Esophagus (tissue), 2 donors: ENCODE results near the gene SCNN1A. TPM values are rescaled to one million over a fixed set of nuclear protein-coding genes. Genes with fewer than 3 reads are reported as not detected.

Experiments
- H3K27ac ChIP-seq, 2 donors: one replicate each; pipeline ENCODE4 v1.5.1; 2013; ENCODE audit warnings: low read depth in 2 of 2, mild to moderate bottlenecking in 2 of 2, inconsistent platforms in 1 of 2, low read length in 1 of 2, moderate library complexity in 1 of 2
- H3K27me3 ChIP-seq, 2 donors: one replicate each; pipeline ENCODE4 v1.6.1; 2013; ENCODE audit warnings: low read length in 2 of 2, control low read depth in 1 of 2, mild to moderate bottlenecking in 1 of 2; ENCODE audit not compliant: insufficient read depth in 2 of 2, control insufficient read depth in 1 of 2
- H3K36me3 ChIP-seq, 2 donors: one replicate each; pipeline ENCODE4 v1.6.1; 2013; ENCODE audit warnings: low read length in 1 of 2; ENCODE audit not compliant: control insufficient read depth in 2 of 2, insufficient read depth in 2 of 2
- H3K4me1 ChIP-seq, 2 donors: one replicate each; pipeline ENCODE4 v1.6.1; 2013; ENCODE audit warnings: low read length in 1 of 2; ENCODE audit not compliant: control insufficient read depth in 2 of 2, insufficient read depth in 2 of 2
- H3K4me3 ChIP-seq, 2 donors: one replicate each; pipeline ENCODE4 v1.5.1; 2013; ENCODE audit warnings: low read length in 2 of 2, mild to moderate bottlenecking in 2 of 2, low read depth in 1 of 2, moderate library complexity in 1 of 2
- H3K9me3 ChIP-seq, 2 donors: one replicate each; pipeline ENCODE4 v1.6.1; 2013; ENCODE audit warnings: mild to moderate bottlenecking in 2 of 2, low read depth in 1 of 2, low read length in 1 of 2, moderate library complexity in 1 of 2; ENCODE audit not compliant: control insufficient read depth in 2 of 2, insufficient read depth in 1 of 2
- WGBS, 2 donors: extraction: QIAGEN DNeasy Blood & Tissue Kit; methylation state at CpG; one replicate each; pipeline ENCODE4 v1.1.7; 2013; 5-methylcytosine and 5-hydroxymethylcytosine counted together
- polyA plus RNA-seq, 2 donors: library from polyadenylated mRNA; stranded (reverse); fragments of 200-250 nt; gene quantifications; one replicate each; pipeline ENCODE4 v1.2.3, GENCODE V29; 2013
- donor health status: healthy with polysubstance abuse.
- donor health status: Bipolar disorder and iron deficiency.

The SCNN1A gene
- polyA plus RNA-seq, 2 donors = 98.7 to 126 TPM

GRCh38 chr12:6404390-6404789, 29.0 kb upstream of the SCNN1A start:
- no peak overlapping the region for H3K27ac ChIP-seq
- H3K4me1 ChIP-seq = no peaks in the 10 kb centered on the region
- no peaks in the 10 kb centered on the region for H3K27me3 ChIP-seq
- H3K36me3 ChIP-seq = no peaks in the 10 kb centered on the region
- H3K9me3 ChIP-seq = no peaks in the 10 kb centered on the region
- H3K4me3 ChIP-seq = no peak overlapping the region
- WGBS, 2 donors = 83 to 90% methylated on average over 5 of the region's 5 CpGs

DNA sequence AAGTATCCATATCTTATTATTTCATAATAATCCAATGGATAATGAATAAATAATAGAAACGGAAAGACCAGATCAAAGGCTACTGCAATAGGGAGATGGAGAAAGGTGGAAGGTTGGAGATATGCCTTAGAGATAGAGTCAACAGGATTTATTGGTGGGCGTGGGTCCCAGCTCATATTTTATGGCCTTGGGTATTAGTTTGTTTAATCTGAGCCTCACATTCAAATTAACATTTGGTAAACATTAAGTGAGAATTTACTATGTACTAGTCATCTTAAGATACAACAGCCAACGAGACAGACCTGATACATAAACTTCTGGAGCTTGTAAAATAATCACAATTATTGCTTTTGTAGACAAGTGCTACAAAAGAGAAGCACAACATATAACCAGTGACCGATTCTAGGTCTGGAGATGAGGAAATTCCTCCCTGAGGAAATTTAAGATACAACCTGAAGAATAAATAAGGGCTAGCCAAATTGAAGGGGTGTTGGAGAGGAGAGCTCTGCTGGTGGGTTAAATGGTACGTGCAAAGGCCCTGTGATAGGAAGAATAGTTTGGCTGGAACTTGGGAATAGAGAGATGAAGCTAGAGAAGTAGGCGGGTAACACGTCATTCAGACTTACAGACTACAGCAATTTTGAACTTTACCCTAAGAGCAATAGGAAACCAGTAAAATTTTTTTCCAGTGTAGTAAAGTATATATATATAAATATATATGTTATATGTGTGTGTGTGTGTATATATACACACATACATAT, 24.7 kb upstream of the SCNN1A start:
- Histone ChIP-seq H3K36me3 (no peaks in the 10 kb centered on the region), H3K27ac (no peak overlapping the region), H3K4me1 (no peaks in the 10 kb centered on the region), H3K27me3 (no peaks in the 10 kb centered on the region), H3K9me3 (no peaks in the 10 kb centered on the region), H3K4me3 (no peak overlapping the region)
- 81 to 90% methylated on average over 7 of the region's 7 CpGs for WGBS, 2 donors

GRCh38 chr12:6396031-6396430, 20.7 kb upstream of the SCNN1A start:
- H3K4me3 ChIP-seq = no peak overlapping the region
- H3K4me1 ChIP-seq = no peaks in the 10 kb centered on the region
- H3K27me3 ChIP-seq = no peaks in the 10 kb centered on the region
- no peaks in the 10 kb centered on the region for H3K9me3 ChIP-seq
- WGBS, 2 donors = 86 to 87% methylated on average over 2 of the region's 2 CpGs
- peaks cover 5 to 6% of the 10 kb centered on the region in 2 donors for H3K36me3 ChIP-seq
- no peak overlapping the region for H3K27ac ChIP-seq

- WGBS, 2 donors = 82 to 87% methylated on average over 8 of the region's 8 CpGs
Observed at GRCh38 chr12:6394398-6394797, 19.0 kb upstream of the SCNN1A start.

DNA sequence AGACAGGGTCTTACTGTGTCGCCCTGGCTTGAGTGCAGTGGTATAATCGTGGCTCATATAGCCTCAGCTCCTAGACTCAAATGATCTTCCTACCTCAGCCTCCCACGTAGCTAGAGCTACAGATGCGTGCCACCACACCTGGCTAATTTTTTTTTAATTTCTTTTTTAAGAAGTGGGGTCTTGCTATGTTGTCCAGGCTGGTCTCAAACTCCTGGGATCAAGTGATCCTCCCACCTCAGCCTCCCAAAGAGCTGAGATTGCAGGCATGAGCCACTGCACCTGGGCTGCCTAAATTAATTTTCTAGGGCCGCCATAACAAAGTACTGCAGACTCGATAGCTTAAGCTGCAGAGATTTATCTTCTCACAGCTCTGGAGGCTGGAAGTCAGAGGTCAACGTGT, 17.7 kb upstream of the SCNN1A start:
- no peak overlapping the region for H3K4me3 ChIP-seq
- 86 to 90% methylated on average over 7 of the region's 7 CpGs for WGBS, 2 donors
- H3K4me1 ChIP-seq = peaks cover 0 to 5% of the 10 kb centered on the region in 2 donors
- no peaks in the 10 kb centered on the region for H3K9me3 ChIP-seq
- no peaks in the 10 kb centered on the region for H3K27me3 ChIP-seq
- H3K27ac ChIP-seq = no peak overlapping the region
- H3K36me3 ChIP-seq = peaks cover 23 to 29% of the 10 kb centered on the region in 2 donors

More at GRCh38 chr12:6394398-6394797, 19.0 kb upstream of the SCNN1A start:
- Histone ChIP-seq H3K36me3 (peaks cover 13 to 16% of the 10 kb centered on the region in 2 donors), H3K9me3 (no peaks in the 10 kb centered on the region), H3K4me1 (no peaks in the 10 kb centered on the region), H3K27ac (peak overlapping the region in 1 of 2 donors; percentile 17), H3K4me3 (no peak overlapping the region), H3K27me3 (no peaks in the 10 kb centered on the region)

GRCh38 chr12:6392504-6392903, 17.1 kb upstream of the SCNN1A start:
- Histone ChIP-seq H3K27ac (peak overlapping the region; percentile 66 to 86), H3K4me3 (no peak overlapping the region), H3K36me3 (peaks cover 25 to 34% of the 10 kb centered on the region in 2 donors), H3K9me3 (no peaks in the 10 kb centered on the region), H3K27me3 (no peaks in the 10 kb centered on the region), H3K4me1 (peaks cover under 1 to 10% of the 10 kb centered on the region in 2 donors)
- WGBS, 2 donors = 15 to 26% methylated on average over 6 of the region's 6 CpGs

GRCh38 chr12:6391013-6391412, 15.7 kb upstream of the SCNN1A start:
- WGBS, 2 donors = 85 to 87% methylated on average over 17 of the region's 17 CpGs
- Histone ChIP-seq H3K4me3 (no peak overlapping the region), H3K36me3 (peaks cover 25 to 37% of the 10 kb centered on the region in 2 donors), H3K27ac (peak overlapping the region in 1 of 2 donors; percentile 26), H3K4me1 (peaks cover 2 to 15% of the 10 kb centered on the region in 2 donors), H3K27me3 (no peaks in the 10 kb centered on the region), H3K9me3 (no peaks in the 10 kb centered on the region)

DNA sequence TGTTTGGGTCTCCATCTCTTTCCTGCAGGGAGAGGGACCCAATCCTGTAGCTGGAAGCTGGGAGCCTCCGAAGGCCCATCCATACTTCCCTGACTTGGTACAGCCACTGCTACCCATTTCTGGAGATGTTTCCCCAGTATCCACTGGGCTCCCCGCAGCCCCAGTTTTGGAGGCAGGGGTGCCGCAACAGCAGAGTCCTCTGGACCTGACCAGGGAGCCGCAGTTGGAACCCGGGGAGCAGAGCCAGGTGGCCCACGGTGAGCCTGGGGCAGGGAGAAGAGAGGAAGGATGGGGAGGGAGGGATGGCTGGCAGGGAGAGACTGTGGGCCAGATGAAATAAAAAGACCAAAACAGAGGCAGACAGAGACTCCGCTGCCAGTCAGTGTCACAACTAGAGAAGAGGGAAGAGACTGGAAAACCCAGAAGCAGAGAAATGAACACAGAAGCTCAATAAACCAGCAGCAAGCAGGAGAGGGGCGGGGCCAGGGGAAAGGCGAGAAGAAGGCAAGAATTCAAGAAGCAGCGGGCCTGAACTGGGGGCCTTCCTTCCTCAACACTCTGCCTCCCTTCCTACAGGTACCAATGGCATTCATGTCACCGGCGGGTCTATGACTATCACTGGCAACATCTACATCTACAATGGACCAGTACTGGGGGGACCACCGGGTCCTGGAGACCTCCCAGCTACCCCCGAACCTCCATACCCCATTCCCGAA, 14.9 kb upstream of the SCNN1A start:
- peaks cover 4 to 18% of the 10 kb centered on the region in 2 donors for H3K4me1 ChIP-seq
- 79 to 83% methylated on average over 15 of the region's 15 CpGs for WGBS, 2 donors
- no peaks in the 10 kb centered on the region for H3K9me3 ChIP-seq
- H3K36me3 ChIP-seq = peaks cover 25 to 40% of the 10 kb centered on the region in 2 donors
- H3K27ac ChIP-seq = peak overlapping the region in 1 of 2 donors; percentile 27
- no peak overlapping the region for H3K4me3 ChIP-seq
- no peaks in the 10 kb centered on the region for H3K27me3 ChIP-seq

DNA sequence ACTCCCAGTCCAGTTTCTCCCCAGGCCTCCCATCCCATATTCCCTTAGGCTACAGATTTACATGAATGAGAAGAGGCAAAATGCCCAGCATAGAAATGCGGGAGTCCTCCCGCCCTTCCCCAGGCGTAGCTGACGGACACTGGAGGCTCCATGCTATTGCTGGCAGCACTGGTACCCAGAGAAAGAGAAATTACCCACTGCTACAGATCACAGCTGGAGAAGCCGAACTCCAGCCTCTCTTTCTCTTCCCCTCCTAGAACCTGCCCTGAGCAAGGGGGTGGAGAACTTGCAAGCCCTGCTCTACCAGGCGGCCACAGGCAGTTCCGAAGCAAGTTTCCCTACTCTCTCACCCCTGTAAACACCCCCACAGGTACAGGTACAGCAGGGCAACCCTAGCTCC, 12.2 kb upstream of the SCNN1A start:
- peaks cover 10 to 35% of the 10 kb centered on the region in 2 donors for H3K4me1 ChIP-seq
- no peaks in the 10 kb centered on the region for H3K27me3 ChIP-seq
- H3K4me3 ChIP-seq = no peak overlapping the region
- 65 to 72% methylated on average over 7 of the region's 7 CpGs for WGBS, 2 donors
- no peaks in the 10 kb centered on the region for H3K9me3 ChIP-seq
- H3K36me3 ChIP-seq = peaks cover 19 to 37% of the 10 kb centered on the region in 2 donors
- H3K27ac ChIP-seq = peak overlapping the region in 1 of 2 donors; percentile 81
